ENCODE data around the gene HOXB2. TPM values are rescaled to one million over a fixed set of nuclear protein-coding genes. Genes with fewer than 3 reads are reported as not detected.

The HOXB2 gene
- 53.6 TPM for polyA plus RNA-seq (2013, experiment 1 of 2)
- 52.0 TPM for polyA plus RNA-seq (2013, experiment 2 of 2)

GRCh38 chr17:48545022-48545375 is at the start of gene HOXB2:
HOXB2 (minus strand) TSS chr17:48545109; CDS start chr17:48544911, 198 bp downstream.
- peaks cover 10% of the 10 kb centered on the region for H3K36me3 ChIP-seq (ENCODE audit: control insufficient read depth, insufficient read depth, low read length)
- 7 to 9% methylated on average over 7 to 9 of the region's 12 CpGs for WGBS, 2 experiments (ENCODE audit: insufficient coverage in 2 of 2)
- no peaks in the 10 kb centered on the region for H3K9me3 ChIP-seq (ENCODE audit: control insufficient read depth, low read length)
- peak within 1 kb of the TSS; percentile 57 for H3K4me3 ChIP-seq (ENCODE audit: extremely low read depth, insufficient read depth, low read length, poor library complexity, severe bottlenecking)
- H3K4me1 ChIP-seq (ENCODE audit: control insufficient read depth, insufficient read depth, low read length, poor library complexity, severe bottlenecking): peaks cover 41% of the 10 kb centered on the region
- H3K27ac ChIP-seq (ENCODE audit: low read depth, low read length, severe bottlenecking): peak within 1 kb of the TSS; percentile 95

- peak overlapping the region; percentile 80 for H3K27ac ChIP-seq (ENCODE audit: low read depth, low read length, severe bottlenecking)
- H3K36me3 ChIP-seq (ENCODE audit: control insufficient read depth, insufficient read depth, low read length): no peaks in the 10 kb centered on the region
- H3K9me3 ChIP-seq (ENCODE audit: control insufficient read depth, low read length): no peaks in the 10 kb centered on the region
- H3K4me3 ChIP-seq (ENCODE audit: extremely low read depth, insufficient read depth, low read length, poor library complexity, severe bottlenecking): peak overlapping the region; percentile 54
- H3K4me1 ChIP-seq (ENCODE audit: control insufficient read depth, insufficient read depth, low read length, poor library complexity, severe bottlenecking): peaks cover 26% of the 10 kb centered on the region
- 2 to 3% methylated on average over 28 to 32 of the region's 37 CpGs for WGBS, 2 experiments (ENCODE audit: insufficient coverage in 2 of 2)
Measured at GRCh38 chr17:48593840-48594537, 49.1 kb upstream of the HOXB2 start.

DNA sequence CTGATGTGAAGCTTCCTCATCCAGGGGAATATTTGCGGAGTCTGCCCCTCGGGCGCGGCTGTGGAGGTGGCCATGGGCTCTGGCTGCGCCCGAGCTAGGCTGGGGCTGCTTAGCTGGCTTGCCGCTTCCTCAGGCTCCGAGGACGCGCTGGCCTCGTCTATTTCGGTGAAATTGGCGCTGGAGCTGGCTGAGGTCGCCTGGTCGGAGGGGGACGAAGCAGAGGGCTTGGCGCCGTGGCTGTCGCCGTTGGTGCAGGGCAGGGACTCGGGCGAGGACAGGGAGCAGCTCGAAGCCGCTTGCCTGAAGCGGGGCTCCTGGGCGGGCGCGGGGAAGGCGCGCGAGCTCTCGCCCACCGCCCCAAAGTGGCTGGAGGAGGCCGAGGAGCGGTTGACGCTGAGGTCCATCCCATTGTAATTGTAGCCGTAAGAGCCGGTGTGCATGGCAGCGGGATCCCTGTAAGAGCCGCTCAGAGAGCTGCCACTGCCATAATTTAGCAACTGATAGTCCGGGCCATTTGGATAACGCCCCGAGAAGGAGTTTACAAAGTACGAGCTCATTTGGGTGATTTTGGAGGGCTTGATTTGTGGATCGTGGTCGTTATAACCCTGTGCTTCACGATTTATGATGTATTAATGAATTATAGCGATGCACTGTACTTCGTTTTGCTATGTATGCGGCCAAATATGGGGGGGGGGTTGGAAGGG is 48.4 kb upstream of the HOXB2 start, which contains the start of gene HOXB5:
Gene HOXB5, minus strand, starts transcription at position 654 of the 704 bp plus-strand sequence. Its CDS starts 97 bp downstream, at position 557.
- Histone ChIP-seq H3K36me3 (ENCODE audit: control insufficient read depth, insufficient read depth, low read length) (no peaks in the 10 kb centered on the region), H3K4me1 (ENCODE audit: control insufficient read depth, insufficient read depth, low read length, poor library complexity, severe bottlenecking) (peaks cover 22% of the 10 kb centered on the region), H3K9me3 (ENCODE audit: control insufficient read depth, low read length) (no peaks in the 10 kb centered on the region), H3K4me3 (ENCODE audit: extremely low read depth, insufficient read depth, low read length, poor library complexity, severe bottlenecking) (peak within 1 kb of the TSS; percentile 54), H3K27ac (ENCODE audit: low read depth, low read length, severe bottlenecking) (peak within 1 kb of the TSS; percentile 80)
- WGBS, 2 experiments (ENCODE audit: insufficient coverage in 2 of 2): 1 to 3% methylated on average over 38 to 50 of the region's 50 CpGs

GRCh38 chr17:48592577-48592976 is 47.7 kb upstream of the HOXB2 start:
- WGBS, 2 experiments (ENCODE audit: insufficient coverage in 2 of 2): 7 to 11% methylated on average over 8 to 11 of the region's 14 CpGs
- H3K4me1 ChIP-seq (ENCODE audit: control insufficient read depth, insufficient read depth, low read length, poor library complexity, severe bottlenecking): peaks cover 28% of the 10 kb centered on the region
- no peaks in the 10 kb centered on the region for H3K36me3 ChIP-seq (ENCODE audit: control insufficient read depth, insufficient read depth, low read length)
- H3K4me3 ChIP-seq (ENCODE audit: extremely low read depth, insufficient read depth, low read length, poor library complexity, severe bottlenecking): peak overlapping the region; percentile 44
- no peaks in the 10 kb centered on the region for H3K9me3 ChIP-seq (ENCODE audit: control insufficient read depth, low read length)
- H3K27ac ChIP-seq (ENCODE audit: low read depth, low read length, severe bottlenecking): peak overlapping the region; percentile 69

GRCh38 chr17:48592057-48592514 is 47.2 kb upstream of the HOXB2 start:
- Histone ChIP-seq H3K36me3 (ENCODE audit: control insufficient read depth, insufficient read depth, low read length) (no peaks in the 10 kb centered on the region), H3K9me3 (ENCODE audit: control insufficient read depth, low read length) (no peaks in the 10 kb centered on the region), H3K4me3 (ENCODE audit: extremely low read depth, insufficient read depth, low read length, poor library complexity, severe bottlenecking) (peak overlapping the region; percentile 44), H3K4me1 (ENCODE audit: control insufficient read depth, insufficient read depth, low read length, poor library complexity, severe bottlenecking) (peaks cover 32% of the 10 kb centered on the region), H3K27ac (ENCODE audit: low read depth, low read length, severe bottlenecking) (no peak overlapping the region)
- WGBS, 2 experiments (ENCODE audit: insufficient coverage in 2 of 2): 6 to 13% methylated on average over 16 to 26 of the region's 33 CpGs

- 50 to 89% methylated on average over 1 to 2 of the region's 10 CpGs for WGBS, 2 experiments (ENCODE audit: insufficient coverage in 2 of 2)
- Histone ChIP-seq H3K9me3 (ENCODE audit: control insufficient read depth, low read length) (no peaks in the 10 kb centered on the region), H3K4me1 (ENCODE audit: control insufficient read depth, insufficient read depth, low read length, poor library complexity, severe bottlenecking) (peaks cover 38% of the 10 kb centered on the region), H3K36me3 (ENCODE audit: control insufficient read depth, insufficient read depth, low read length) (no peaks in the 10 kb centered on the region), H3K4me3 (ENCODE audit: extremely low read depth, insufficient read depth, low read length, poor library complexity, severe bottlenecking) (peak overlapping the region; percentile 44), H3K27ac (ENCODE audit: low read depth, low read length, severe bottlenecking) (peak overlapping the region; percentile 20)
Measured at GRCh38 chr17:48591255-48592056, 46.5 kb upstream of the HOXB2 start.

- peaks cover 41% of the 10 kb centered on the region for H3K4me1 ChIP-seq (ENCODE audit: control insufficient read depth, insufficient read depth, low read length, poor library complexity, severe bottlenecking)
- peak overlapping the region; percentile 79 for H3K27ac ChIP-seq (ENCODE audit: low read depth, low read length, severe bottlenecking)
- H3K4me3 ChIP-seq (ENCODE audit: extremely low read depth, insufficient read depth, low read length, poor library complexity, severe bottlenecking): peak overlapping the region; percentile 14
- no peaks in the 10 kb centered on the region for H3K9me3 ChIP-seq (ENCODE audit: control insufficient read depth, low read length)
- no peaks in the 10 kb centered on the region for H3K36me3 ChIP-seq (ENCODE audit: control insufficient read depth, insufficient read depth, low read length)
Measured at GRCh38 chr17:48590607-48591161, 45.8 kb upstream of the HOXB2 start.

DNA sequence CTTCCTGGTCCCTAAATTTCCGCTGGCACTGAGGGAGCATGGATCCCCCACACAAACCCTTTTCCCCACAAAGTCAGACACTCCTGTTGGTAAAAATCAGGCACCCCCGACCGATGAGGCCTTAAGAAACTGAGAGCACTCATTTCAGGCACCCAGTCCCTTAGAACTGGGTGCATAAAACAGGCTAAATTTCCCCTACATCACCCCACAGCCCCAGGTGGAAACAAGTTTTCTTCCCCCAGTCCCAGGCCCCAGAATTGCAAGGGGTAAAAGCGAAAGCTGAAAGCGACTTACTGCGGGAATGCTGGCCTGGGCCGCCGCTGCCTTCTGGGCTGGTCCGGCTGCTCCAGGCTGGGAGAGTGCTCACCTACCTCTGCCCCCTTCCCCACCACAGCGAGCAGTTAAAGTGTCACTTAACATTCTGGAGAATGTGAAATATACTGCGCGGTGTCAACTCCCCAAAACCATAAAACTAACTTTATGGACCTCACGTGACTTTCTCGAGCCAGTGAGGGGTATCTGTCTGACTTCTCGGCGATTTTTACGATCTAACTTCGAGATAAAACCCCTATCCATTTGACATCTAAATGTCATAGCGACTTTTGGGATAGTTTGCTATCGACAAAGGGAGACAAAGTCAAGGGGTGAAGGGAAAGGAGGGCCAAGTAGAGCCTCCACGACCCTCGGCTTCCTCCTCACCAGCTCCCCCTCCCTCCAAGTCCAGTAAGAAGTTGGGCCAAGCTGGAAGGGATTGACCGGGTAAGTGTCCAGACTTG is 45.1 kb upstream of the HOXB2 start, which contains the start of gene HOXB3:
Gene HOXB3, minus strand, starts transcription at position 411 of the 776 bp plus-strand sequence. CDS start 37,767 bp downstream, outside the sequence.
- H3K4me3 ChIP-seq (ENCODE audit: extremely low read depth, insufficient read depth, low read length, poor library complexity, severe bottlenecking): peak within 1 kb of the TSS; percentile 32
- no peaks in the 10 kb centered on the region for H3K36me3 ChIP-seq (ENCODE audit: control insufficient read depth, insufficient read depth, low read length)
- no peaks in the 10 kb centered on the region for H3K9me3 ChIP-seq (ENCODE audit: control insufficient read depth, low read length)
- H3K4me1 ChIP-seq (ENCODE audit: control insufficient read depth, insufficient read depth, low read length, poor library complexity, severe bottlenecking): peaks cover 38% of the 10 kb centered on the region
- H3K27ac ChIP-seq (ENCODE audit: low read depth, low read length, severe bottlenecking): peak within 1 kb of the TSS; percentile 79
- WGBS, 2 experiments (ENCODE audit: insufficient coverage in 2 of 2): 17 to 21% methylated on average over 6 to 13 of the region's 23 CpGs

GRCh38 chr17:48589060-48589830 is 44.3 kb upstream of the HOXB2 start:
- 0 to 6% methylated on average over 3 to 5 of the region's 10 CpGs for WGBS, 2 experiments (ENCODE audit: insufficient coverage in 2 of 2)
- peak overlapping the region; percentile 32 for H3K4me3 ChIP-seq (ENCODE audit: extremely low read depth, insufficient read depth, low read length, poor library complexity, severe bottlenecking)
- peak overlapping the region; percentile 73 for H3K27ac ChIP-seq (ENCODE audit: low read depth, low read length, severe bottlenecking)
- peaks cover 32% of the 10 kb centered on the region for H3K4me1 ChIP-seq (ENCODE audit: control insufficient read depth, insufficient read depth, low read length, poor library complexity, severe bottlenecking)
- no peaks in the 10 kb centered on the region for H3K9me3 ChIP-seq (ENCODE audit: control insufficient read depth, low read length)
- H3K36me3 ChIP-seq (ENCODE audit: control insufficient read depth, insufficient read depth, low read length): no peaks in the 10 kb centered on the region

Data from mesodermal cell (in vitro differentiated cells).